GM13977 (cell line): ENCODE results near the gene SEMA6B.

Source experiments
- DNase-seq: peaks from one replicate; pipeline ENCODE4 v3.0.0; 2012; ENCODE audit warnings: low spot score
- in situ Hi-C: fragments of 300-500 bp; cut with MboI; formaldehyde crosslinking; loops from one replicate; pipeline ENCODE4 v1.12.0; 2022; ENCODE audit warnings: low sequenced_read_pairs, low pct_unique_long_range_greater_than_20kb, mixed read lengths, inconsistent platforms; ENCODE audit not compliant: unreplicated experiment
- TF ChIP-seq, protein P1 (sequence below): IDR thresholded peaks from 2 replicates; pipeline ENCODE4 v1.5.1; 2012; ENCODE audit warnings: mild to moderate bottlenecking, control low read depth; ENCODE audit not compliant: insufficient read depth; ENCODE audit errors: extremely low read depth, missing control alignments

Gene SEMA6B

DNA sequence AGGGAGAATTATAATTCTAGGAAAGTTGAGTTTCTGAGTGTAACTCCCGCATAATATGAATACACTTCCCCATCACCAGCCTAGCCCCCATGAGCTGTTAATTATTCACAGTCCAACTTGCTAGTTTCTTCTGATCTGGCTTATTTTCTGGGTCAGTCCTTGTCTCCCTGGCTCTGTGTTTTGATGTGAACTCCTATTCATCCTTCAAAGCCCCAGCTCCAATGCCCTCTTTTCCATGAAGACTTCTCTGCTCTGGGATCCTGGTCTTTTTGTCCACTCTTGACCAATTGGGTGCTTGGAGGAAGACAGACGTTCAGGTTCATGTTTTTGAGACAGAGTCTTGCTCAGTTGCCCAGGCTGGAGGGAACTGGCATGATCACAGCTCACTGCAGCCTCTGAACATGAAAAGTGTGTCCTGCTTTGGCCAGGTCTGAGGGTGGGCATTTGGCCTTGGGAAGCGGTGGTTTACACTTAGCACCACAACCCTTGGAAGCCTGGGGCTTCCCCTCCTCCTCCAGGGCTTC, 20.3 kb downstream of the SEMA6B start:
- TF ChIP-seq, protein P1, sequence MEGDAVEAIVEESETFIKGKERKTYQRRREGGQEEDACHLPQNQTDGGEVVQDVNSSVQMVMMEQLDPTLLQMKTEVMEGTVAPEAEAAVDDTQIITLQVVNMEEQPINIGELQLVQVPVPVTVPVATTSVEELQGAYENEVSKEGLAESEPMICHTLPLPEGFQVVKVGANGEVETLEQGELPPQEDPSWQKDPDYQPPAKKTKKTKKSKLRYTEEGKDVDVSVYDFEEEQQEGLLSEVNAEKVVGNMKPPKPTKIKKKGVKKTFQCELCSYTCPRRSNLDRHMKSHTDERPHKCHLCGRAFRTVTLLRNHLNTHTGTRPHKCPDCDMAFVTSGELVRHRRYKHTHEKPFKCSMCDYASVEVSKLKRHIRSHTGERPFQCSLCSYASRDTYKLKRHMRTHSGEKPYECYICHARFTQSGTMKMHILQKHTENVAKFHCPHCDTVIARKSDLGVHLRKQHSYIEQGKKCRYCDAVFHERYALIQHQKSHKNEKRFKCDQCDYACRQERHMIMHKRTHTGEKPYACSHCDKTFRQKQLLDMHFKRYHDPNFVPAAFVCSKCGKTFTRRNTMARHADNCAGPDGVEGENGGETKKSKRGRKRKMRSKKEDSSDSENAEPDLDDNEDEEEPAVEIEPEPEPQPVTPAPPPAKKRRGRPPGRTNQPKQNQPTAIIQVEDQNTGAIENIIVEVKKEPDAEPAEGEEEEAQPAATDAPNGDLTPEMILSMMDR, result no peak
- no peak for DNase-seq
- in situ Hi-C loops, result no loop called here

DNA sequence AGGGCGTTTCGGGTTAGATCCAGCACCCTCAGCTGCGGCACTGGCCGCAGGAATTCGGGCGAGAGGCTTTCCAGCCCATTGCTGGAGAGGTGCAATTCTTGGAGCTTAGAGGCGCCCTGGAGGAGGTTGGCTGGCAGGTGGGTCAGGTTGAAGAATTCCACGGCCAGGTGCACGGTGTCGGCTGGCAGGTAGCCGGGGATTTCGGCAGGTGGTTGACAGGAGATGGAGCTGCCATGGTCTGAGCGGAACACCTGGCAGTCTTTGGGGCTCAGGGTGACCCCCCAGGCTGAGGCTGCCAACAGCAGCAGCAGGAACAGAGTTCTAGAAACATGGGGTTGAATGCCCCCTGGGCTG, 20.9 kb downstream of the SEMA6B start:
- no peak for DNase-seq
- in situ Hi-C loops, result no loop called here
- TF ChIP-seq, protein P1, result no peak

DNA sequence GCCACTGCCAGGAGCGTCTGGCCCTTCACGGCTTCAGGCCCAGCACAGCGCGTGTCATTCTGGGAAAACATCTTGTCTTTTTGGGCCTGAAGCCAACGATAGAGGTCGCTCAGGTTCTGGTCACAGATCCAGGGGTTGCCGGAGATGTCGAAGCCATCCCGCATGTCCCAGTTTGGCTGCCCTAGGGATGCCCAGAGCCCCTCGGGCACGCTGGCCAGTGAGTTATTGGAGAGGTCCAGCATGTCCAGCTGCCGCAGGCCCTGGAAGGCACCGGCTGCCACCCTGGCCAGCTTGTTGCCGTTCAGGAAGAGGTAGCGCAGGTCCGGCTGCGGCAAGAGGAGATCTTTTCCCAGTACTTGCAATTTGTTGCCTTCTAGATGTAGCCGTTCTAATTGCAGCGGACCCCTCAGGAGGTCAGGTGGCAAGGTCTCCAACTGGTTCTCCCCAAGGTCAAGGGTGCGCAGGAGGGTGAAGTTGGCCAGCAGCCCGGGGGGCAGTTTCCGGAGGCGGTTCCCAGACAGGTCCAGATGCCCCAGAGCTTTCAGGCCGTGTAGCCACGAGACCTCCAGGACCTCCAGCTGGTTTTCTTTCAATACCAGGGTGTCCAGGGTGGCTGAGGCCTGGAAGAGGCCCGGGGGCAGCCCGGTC, 21.4 kb downstream of the SEMA6B start:
- TF ChIP-seq, protein P1, result no peak
- DNase-seq, result no peak
- in situ Hi-C loops, result no loop called here

DNA sequence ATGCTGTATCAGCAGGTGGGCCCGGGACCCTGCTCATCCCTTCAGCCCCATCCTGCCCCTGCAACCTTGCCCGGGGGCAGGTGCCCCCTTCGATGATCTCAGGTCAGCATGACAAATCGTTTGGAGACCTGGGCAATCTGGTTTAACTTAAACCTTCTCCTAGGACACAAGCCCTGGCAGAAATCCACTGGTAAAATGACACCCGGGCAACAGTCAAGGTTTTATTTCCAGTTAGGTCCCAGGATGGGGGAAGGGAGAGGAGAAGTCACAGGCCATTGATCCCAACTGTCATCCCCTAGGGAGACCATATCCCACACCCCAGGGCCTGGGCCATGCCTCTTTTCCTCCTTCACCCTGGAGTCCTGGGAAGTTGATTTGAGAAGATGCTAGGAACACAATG, 22.7 kb downstream of the SEMA6B start:
- TF ChIP-seq, protein P1, result no peak
- DNase-seq, result no peak
- in situ Hi-C loops, result no loop called here

DNA sequence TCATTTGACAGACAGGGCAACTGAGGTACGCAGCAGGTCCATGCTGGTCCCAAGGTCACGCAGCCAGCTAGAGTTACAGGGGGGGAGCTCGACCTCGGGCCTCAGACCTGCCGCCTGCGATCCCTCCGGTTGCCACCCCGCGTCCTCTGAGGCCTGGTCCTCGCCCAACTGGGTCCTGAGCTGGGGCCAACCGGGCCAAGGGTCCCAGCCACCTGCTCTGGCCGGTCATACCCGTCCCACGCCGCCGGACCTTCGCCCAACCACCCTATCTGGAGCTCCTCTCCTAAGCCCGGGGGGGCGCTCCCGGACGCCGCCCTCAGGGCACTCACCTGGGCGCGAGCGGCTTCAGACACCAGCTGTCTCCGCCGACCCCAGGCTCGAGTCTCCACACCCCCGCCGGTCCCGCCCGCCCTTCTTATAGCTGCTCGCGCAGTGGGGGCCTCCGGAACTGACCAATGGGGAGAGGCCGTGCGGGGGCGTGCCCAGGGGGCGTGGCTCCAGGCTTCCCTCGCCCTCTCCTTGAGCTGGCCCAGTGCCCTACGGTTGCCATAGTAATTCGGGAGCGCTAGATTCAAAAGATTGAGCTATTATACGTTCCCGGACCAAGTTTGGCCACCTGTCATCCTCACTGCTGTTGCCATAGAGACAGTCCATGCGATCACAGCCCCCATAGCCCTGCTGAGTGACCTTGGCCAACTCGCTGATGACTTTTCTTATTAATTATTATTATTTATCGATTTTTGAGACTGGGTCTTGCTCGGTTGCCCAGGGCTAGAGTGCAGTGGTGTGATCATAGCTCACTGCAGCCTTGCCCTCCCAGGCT, 24.4 kb downstream of the SEMA6B start, which contains the start of gene PLIN5:
Gene PLIN5, minus strand, starts transcription at position 389 of the 823 bp plus-strand sequence. CDS start 1,150 bp downstream, outside the sequence.
- DNase-seq, result peak; percentile 76
- TF ChIP-seq, protein P1, result no peak
- in situ Hi-C loops, result no loop called here

DNA sequence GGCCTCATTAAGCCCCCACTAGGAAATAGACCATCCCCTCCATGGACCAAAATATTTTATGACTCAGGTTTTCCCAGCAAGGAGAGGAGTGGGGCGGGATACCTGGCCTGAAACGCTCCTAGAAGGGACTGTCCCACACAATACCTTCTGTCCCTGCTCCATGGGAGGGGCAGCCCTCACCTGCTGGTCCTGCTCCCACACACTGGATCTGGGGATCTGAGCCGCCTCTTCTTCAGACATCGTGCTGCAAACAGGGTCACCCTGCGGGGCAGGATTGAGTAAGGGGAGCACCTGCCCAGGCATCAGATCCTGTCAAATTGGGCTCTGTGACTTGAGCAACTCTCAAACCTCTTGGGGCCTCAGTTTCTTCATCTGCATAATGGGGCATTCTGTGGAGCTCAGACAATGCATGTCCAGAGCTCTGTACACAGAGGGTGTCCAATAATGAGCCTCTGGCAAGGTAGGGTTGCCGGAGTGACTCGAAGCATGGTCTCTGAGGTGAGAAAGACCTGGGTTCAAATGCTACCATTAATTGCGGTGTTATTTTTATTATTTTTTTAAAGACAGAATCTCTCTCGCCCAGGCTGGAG, 25.6 kb downstream of the SEMA6B start:
- in situ Hi-C loops, result no loop called here
- TF ChIP-seq, protein P1, result no peak
- DNase-seq, result no peak
